HS-27A (cell line): Measurements from ENCODE around the gene MMP2.

Source experiments
- DNase-seq: peaks from one replicate; pipeline ENCODE4 v3.0.0-alpha.2; 2012; ENCODE audit warnings: low read depth, missing footprints

Gene MMP2

GRCh38 chr16:55494994-55495421 is 16.0 kb downstream of the MMP2 start:
- DNase-seq: peak; percentile 57

- no peak for DNase-seq
Observed at GRCh38 chr16:55495616-55496289, 16.8 kb downstream of the MMP2 start.

DNA sequence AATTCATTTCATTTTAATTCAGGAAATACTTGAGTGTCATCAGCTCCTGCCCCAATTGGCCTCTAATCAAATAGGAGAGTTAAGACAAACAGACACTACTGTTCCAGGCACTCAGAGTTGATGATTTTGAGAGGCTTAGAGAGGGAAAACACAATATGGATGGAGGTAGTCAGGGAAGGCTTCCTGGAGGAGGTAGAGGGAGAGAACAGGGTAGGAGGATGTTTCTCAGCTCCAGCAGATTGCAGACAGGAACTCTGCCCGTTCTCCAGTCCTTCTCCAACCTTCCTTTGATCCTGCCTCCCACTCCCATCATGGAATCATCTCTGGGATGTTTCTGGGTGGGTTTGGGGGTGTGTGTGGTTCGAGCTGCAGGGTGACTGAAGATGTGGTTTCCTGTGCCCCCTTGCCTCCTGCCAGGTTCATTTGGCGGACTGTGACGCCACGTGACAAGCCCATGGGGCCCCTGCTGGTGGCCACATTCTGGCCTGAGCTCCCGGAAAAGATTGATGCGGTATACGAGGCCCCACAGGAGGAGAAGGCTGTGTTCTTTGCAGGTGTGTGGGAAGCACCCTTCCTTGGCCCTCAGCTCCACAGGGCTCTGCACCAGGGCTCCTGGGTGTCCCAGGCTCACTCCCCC is 17.6 kb downstream of the MMP2 start:
- DNase-seq: no peak

- DNase-seq: no peak
Observed at GRCh38 chr16:55497558-55497957, 18.6 kb downstream of the MMP2 start.

GRCh38 chr16:55498101-55498500 is 19.1 kb downstream of the MMP2 start:
- DNase-seq: no peak

- no peak for DNase-seq
Observed at GRCh38 chr16:55499281-55499680, 20.3 kb downstream of the MMP2 start.

GRCh38 chr16:55499951-55500529 is 21.0 kb downstream of the MMP2 start:
- DNase-seq: peak; percentile 98

DNA sequence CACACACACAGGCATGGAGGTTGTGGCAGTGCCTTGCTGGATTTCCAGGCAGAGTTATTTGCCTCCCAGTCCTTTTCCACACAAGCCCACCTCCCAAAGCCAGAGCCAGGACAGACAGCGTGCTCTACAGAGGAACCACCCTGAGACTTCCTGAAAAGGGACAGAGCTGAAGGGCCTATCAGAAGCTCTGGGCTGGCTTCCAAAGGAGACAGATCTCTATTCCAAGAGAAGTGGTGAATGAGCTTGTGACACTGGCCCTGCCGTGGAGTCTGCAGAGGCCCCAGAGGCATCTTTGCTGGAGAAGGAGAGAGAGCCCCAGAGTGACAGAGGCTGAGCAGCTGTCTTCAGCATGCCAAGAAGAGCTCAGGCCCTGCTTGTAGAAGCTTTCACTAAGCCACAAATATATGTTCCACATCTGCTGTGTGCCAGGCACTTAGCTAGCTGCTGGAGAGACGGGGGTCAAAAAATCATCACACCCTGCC is 21.6 kb downstream of the MMP2 start:
- no peak for DNase-seq

DNA sequence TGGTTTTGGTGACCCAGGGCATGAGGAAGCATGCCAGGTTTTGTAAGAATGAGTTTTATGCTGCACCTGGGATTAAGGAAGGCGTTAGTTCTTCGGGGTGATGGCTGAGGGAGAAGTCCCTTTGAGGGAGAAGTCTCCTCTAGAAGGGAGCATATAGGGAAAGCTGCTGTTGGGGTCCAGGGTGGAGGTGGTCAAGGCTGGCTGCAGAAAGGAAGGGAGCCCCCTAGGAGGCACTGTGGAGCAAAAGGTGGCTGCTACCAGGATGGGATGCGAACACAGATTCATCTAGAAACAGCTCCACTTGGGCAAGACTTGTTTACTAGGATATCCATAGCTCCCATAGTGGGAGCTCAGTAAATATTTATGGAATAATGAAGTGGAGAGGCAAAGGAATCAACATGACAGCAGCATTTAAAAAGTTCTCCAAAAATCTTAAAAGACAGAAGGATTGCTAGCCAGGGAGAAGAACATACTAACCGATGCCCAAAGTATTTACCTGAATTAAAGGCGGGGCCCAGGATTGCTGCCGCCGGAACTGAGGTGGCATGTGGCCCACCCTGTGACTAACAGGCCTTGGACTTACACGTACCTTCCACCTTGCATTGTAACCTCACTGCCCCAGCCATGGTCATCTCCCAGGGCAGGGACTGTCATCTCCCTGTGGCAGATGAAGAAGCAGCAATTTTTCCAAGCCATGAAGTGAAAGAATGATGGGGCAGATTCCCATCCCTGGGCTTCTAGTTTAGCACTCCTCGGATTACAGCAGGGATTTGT is 22.7 kb downstream of the MMP2 start:
- DNase-seq: no peak

GRCh38 chr16:55502801-55503366 is 23.9 kb downstream of the MMP2 start:
- DNase-seq: peak; percentile 82

DNA sequence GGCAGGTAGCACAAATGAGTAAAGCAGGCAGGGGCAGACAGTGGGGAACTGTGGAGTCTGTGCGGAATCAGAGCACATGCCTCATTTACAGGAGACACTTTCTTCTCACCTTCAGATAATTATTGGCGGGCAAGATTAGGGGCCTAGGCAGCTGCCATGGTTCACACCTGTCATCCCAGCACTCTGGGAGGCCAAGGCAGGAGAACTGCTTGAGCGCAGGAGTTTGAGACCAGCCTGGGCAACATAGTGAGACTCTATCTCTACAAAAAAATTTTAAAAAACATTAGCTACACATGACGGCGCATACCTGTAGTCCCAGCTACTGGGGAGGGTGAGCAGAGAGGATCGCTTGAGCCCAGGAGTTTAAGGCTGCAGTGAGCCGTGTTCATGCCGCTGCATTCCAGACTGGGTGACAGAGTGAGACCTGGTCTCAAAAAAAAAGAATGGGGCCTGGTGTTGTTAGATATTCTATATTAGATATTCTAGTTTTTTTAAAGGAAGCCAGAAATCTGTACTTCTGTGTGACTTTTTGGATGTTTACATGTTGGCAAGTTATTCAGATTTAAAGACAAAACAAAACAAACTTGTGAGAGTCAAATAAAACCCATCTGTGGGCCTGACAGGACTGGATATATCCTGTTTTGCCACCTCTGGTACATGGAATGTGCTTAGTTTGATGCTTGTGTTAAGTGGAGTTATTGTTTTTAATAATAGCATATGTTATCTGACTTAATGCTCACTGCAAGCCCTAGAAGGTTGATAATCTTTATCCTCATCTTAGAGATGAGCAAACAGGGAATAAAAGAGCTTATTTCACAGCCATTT is 24.9 kb downstream of the MMP2 start:
- DNase-seq: no peak

DNA sequence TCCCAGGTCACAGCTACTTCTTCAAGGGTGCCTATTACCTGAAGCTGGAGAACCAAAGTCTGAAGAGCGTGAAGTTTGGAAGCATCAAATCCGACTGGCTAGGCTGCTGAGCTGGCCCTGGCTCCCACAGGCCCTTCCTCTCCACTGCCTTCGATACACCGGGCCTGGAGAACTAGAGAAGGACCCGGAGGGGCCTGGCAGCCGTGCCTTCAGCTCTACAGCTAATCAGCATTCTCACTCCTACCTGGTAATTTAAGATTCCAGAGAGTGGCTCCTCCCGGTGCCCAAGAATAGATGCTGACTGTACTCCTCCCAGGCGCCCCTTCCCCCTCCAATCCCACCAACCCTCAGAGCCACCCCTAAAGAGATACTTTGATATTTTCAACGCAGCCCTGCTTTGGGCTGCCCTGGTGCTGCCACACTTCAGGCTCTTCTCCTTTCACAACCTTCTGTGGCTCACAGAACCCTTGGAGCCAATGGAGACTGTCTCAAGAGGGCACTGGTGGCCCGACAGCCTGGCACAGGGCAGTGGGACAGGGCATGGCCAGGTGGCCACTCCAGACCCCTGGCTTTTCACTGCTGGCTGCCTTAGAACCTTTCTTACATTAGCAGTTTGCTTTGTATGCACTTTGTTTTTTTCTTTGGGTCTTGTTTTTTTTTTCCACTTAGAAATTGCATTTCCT is 26.5 kb downstream of the MMP2 start:
- no peak for DNase-seq

DNA sequence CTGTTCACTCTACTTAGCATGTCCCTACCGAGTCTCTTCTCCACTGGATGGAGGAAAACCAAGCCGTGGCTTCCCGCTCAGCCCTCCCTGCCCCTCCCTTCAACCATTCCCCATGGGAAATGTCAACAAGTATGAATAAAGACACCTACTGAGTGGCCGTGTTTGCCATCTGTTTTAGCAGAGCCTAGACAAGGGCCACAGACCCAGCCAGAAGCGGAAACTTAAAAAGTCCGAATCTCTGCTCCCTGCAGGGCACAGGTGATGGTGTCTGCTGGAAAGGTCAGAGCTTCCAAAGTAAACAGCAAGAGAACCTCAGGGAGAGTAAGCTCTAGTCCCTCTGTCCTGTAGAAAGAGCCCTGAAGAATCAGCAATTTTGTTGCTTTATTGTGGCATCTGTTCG is 27.1 kb downstream of the MMP2 start:
- no peak for DNase-seq

- DNase-seq: no peak
Observed at GRCh38 chr16:55506708-55507107, 27.7 kb downstream of the MMP2 start.

GRCh38 chr16:55508271-55508921 is 29.4 kb downstream of the MMP2 start:
- no peak for DNase-seq

GRCh38 chr16:55508941-55509931 is 30.2 kb downstream of the MMP2 start, which contains the start of gene LPCAT2:
Gene LPCAT2 (plus strand): TSS chr16:55509072. CDS start chr16:55509182, 110 bp downstream.
- DNase-seq: no peak

GRCh38 chr16:55510185-55510805 is 31.3 kb downstream of the MMP2 start:
- DNase-seq: no peak

GRCh38 chr16:55512941-55513340 is 33.9 kb downstream of the MMP2 start:
- DNase-seq: no peak
